Measurements from ENCODE around the gene ARPC2.

ARPC2 gene

DNA sequence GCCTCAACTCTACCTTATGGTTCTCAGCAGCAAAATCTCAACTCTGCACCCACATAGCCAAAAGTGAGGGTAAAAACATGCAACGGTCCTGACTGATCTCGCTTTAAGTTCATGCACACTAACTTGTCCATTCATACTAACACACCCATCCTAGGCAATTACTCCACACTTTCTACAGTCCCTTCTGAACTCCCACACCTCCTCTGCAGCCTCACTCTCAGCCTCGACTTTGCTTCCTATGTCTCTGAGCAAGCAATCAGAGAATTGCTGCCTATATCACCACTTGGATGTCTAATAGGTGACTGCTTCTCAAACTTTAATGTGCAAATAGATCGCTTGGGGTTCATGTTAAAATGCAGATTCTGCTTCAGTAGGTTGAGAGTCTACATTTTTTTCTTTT lies 83.2 kb downstream of the ARPC2 start:
- POLR2A ChIA-PET (ENCODE audit: low non-redundant PET) = no interaction called here
- TF ChIP-seq, protein P1, sequence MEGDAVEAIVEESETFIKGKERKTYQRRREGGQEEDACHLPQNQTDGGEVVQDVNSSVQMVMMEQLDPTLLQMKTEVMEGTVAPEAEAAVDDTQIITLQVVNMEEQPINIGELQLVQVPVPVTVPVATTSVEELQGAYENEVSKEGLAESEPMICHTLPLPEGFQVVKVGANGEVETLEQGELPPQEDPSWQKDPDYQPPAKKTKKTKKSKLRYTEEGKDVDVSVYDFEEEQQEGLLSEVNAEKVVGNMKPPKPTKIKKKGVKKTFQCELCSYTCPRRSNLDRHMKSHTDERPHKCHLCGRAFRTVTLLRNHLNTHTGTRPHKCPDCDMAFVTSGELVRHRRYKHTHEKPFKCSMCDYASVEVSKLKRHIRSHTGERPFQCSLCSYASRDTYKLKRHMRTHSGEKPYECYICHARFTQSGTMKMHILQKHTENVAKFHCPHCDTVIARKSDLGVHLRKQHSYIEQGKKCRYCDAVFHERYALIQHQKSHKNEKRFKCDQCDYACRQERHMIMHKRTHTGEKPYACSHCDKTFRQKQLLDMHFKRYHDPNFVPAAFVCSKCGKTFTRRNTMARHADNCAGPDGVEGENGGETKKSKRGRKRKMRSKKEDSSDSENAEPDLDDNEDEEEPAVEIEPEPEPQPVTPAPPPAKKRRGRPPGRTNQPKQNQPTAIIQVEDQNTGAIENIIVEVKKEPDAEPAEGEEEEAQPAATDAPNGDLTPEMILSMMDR (conservative IDR thresholded peaks at IDR 0.05; ENCODE audit: low read depth) = no peak
- DNase-seq (ENCODE audit: low spot score) = no peak
- peak overlapping the region; percentile 95; the same call in 1 of the 2 replicates for H3K27ac ChIP-seq
- CTCF ChIA-PET = interaction anchor here (0.6 to 0.8 kb wide), 2 partner anchors 15 to 30 kb away, joined by 3 to 5 read pairs; partner anchors contain the start of gene PNKD

DNA sequence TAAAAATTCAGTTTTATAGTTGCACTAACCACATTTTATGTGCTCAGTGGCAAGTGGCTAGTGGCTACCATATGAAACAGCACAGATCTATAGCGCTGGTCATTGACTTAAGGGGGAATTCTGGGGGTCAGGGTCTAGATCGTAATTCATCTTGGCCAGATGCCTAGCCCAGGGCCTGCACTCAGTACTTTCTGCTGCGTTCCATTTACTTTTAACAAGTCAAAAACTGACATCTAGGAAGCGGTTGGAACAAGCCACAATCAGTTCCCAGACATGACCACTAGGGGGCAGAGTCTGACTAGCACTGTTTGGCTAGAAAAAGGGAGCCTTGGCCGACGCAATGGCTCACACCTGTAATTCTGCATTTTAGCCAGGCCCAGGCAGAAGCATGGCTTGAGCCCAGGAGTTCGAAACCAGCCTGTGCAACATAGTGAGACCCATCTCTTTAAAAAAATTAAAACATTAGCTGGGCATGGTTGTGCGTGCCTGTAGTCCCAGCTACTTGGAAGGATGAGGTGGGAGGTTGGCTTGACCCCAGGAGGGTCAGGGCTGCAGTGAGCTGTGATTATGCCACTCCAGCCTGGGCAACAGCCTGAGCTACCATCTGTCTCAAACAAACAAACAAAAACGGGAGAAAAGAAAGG lies 84.3 kb downstream of the ARPC2 start:
- H3K27ac ChIP-seq = no peak overlapping the region; the same call in 1 of the 2 replicates

More for the DNA sequence above, 84.3 kb downstream of the ARPC2 start:
- ChIA-PET CTCF (interaction anchor here (0.6 to 1.7 kb wide), 7 partner anchors 8 to 342 kb away, joined by 3 to 31 read pairs (median 5); partner anchors contain the start of gene CATIP), POLR2A (ENCODE audit: low non-redundant PET) (interaction anchor here (0.6 kb wide), 2 partner anchors 8 to 27 kb away, joined by 3 read pairs; no protein-coding TSS in a partner anchor)
- TF ChIP-seq, protein P1 (conservative IDR thresholded peaks at IDR 0.05; ENCODE audit: low read depth) = peak; percentile 93
- DNase-seq (ENCODE audit: low spot score) = no peak

Data from RWPE1 (cell line).